Lower leg skin (tissue), 4 donors: Measurements from ENCODE around the gene SEMA3A. TPM values are rescaled to one million over a fixed set of nuclear protein-coding genes. Genes with fewer than 3 reads are reported as not detected.

Experiments used
- DNase-seq, 2 donors: peaks; one replicate each; pipeline ENCODE4 v3.0.0-alpha.2; 2019; ENCODE audit warnings: low spot score in 2 of 2
- H3K4me3 ChIP-seq: fragments of 200-600 bp; sonication (generic); 2 replicates; pipeline ENCODE4 v1.5.1; 2017; ENCODE audit warnings: mild to moderate bottlenecking, low read depth; ENCODE audit not compliant: poor library complexity, severe bottlenecking
- POLR2A ChIP-seq, 2 donors: fragments of 450-650 bp; IDR thresholded peaks; one replicate each; pipeline ENCODE4 v1.6.1; 2016 to 2017; ENCODE audit warnings: antibody characterized with exemption in 2 of 2, mild to moderate bottlenecking in 1 of 2, moderate library complexity in 1 of 2
- WGBS, 2 donors: methylation state at CpG; one replicate each; pipeline ENCODE4 v1.1.5; 2018; 5-methylcytosine and 5-hydroxymethylcytosine counted together
- intact Hi-C: fragments of 100-400 bp; cut with DNase I; formaldehyde crosslinking; loops from one replicate; pipeline ENCODE4 v1.15.0; 2023; ENCODE audit warnings: low total_unique reads
- total RNA-seq, 4 donors: library from RNA; depleted of rRNA; stranded (reverse); fragments of >200 nt; gene quantifications; one replicate each; pipeline ENCODE4 v1.1.0, GENCODE V29; 2016
- TF ChIP-seq, protein P1 (sequence below), 3 donors: fragments of 450-650 bp; IDR thresholded peaks; one replicate each; pipeline ENCODE4 v1.5.1; 2016; ENCODE audit warnings: antibody characterized with exemption in 3 of 3, mild to moderate bottlenecking in 3 of 3, moderate library complexity in 2 of 3

The SEMA3A gene
- total RNA-seq, 4 donors from 2014 or later: 0.19 to 1.6 (median 1.4) TPM

GRCh38 chr7:84123965-84124547 lies 70.5 kb downstream of the SEMA3A start:
- no peak for DNase-seq
- TF ChIP-seq, protein P1, sequence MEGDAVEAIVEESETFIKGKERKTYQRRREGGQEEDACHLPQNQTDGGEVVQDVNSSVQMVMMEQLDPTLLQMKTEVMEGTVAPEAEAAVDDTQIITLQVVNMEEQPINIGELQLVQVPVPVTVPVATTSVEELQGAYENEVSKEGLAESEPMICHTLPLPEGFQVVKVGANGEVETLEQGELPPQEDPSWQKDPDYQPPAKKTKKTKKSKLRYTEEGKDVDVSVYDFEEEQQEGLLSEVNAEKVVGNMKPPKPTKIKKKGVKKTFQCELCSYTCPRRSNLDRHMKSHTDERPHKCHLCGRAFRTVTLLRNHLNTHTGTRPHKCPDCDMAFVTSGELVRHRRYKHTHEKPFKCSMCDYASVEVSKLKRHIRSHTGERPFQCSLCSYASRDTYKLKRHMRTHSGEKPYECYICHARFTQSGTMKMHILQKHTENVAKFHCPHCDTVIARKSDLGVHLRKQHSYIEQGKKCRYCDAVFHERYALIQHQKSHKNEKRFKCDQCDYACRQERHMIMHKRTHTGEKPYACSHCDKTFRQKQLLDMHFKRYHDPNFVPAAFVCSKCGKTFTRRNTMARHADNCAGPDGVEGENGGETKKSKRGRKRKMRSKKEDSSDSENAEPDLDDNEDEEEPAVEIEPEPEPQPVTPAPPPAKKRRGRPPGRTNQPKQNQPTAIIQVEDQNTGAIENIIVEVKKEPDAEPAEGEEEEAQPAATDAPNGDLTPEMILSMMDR (IDR thresholded peaks at IDR 0.05): no peak
- no peak for TF ChIP-seq POLR2A (IDR thresholded peaks at IDR 0.05)
- intact Hi-C loops: no loop called here
- H3K4me3 ChIP-seq: no peak overlapping the region
- whole genome bisulfite sequencing, 2 donors: 49 to 50% methylated on average over 5 of the region's 5 CpGs

DNA sequence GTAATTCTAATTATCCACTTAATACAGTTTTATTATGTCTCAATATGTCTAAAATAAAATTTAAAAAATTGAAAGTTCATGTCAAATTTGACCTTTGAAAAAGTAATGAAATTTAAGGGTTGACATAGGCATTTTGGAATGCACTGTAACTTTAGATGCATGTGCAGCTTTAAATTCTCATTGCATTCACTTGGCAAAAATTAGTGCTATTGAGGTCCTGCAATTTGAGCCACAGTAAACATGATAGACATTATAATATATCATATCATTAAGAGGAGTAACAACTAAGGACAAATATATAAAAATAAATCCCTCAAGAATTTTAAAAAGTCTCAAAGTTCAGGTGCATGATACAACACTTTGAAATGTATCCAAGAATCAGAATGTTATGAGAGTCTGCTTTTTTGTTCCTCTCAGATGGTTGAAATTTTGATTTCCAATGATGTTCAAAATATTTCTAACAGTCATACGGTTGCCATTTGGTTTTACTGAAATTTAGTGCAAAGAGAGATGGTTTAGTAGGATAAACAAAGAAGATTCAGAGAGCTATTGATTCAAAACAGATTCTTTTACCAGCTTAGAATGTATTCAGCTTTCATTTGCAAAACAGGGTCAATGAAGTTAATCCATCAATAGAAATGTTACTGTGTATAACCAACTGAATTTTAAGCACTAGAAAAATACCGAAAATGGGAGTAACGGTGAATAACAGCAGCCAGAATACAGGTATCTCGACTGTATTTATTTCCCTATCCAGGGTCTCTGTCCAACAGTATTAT lies 71.8 kb downstream of the SEMA3A start:
- intact Hi-C loops: no loop called here
- no peak for TF ChIP-seq POLR2A (IDR thresholded peaks at IDR 0.05)
- TF ChIP-seq, protein P1 (IDR thresholded peaks at IDR 0.05): no peak
- no peak for DNase-seq
- WGBS, 2 donors: 78 to 86% methylated on average over 4 of the region's 4 CpGs
- H3K4me3 ChIP-seq: no peak overlapping the region

DNA sequence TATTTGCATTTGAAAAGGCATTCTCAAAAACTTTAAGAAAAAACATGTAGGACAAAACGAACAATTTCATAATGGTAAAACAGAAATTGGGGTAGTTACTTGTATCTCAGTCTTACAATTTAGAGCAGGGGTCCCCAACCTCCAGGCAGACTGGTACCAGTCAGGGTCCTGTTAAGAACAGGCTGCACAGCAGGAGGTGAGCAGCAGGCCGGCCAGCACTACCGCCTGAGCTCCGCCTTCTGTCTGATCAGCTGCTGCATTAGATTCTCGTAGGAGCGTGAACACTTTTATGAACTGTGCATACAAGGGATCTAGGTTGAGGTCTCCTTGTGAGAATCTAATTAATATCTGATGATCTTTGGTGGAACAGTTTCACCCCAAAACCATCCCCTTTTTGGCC lies 77.3 kb downstream of the SEMA3A start:
- no peak for TF ChIP-seq POLR2A (IDR thresholded peaks at IDR 0.05)
- TF ChIP-seq, protein P1 (IDR thresholded peaks at IDR 0.05): no peak
- H3K4me3 ChIP-seq: no peak overlapping the region
- intact Hi-C loops: no loop called here
- DNase-seq: no peak
- WGBS, 2 donors: 97 to 98% methylated on average over 6 of the region's 6 CpGs

- TF ChIP-seq, protein P1 (IDR thresholded peaks at IDR 0.05): no peak
- TF ChIP-seq POLR2A (IDR thresholded peaks at IDR 0.05): no peak
- 67 to 79% methylated on average over 9 of the region's 9 CpGs for WGBS, 2 donors
- DNase-seq: no peak
- intact Hi-C loops: no loop called here
- H3K4me3 ChIP-seq: no peak overlapping the region
These were observed 80.4 kb downstream of the SEMA3A start for GRCh38 chr7:84113906-84114850.

- 11 to 12% methylated on average over 2 of the region's 2 CpGs for WGBS, 2 donors
- DNase-seq: no peak
- TF ChIP-seq, protein P1 (IDR thresholded peaks at IDR 0.05): no peak
- no peak for TF ChIP-seq POLR2A (IDR thresholded peaks at IDR 0.05)
- no peak overlapping the region for H3K4me3 ChIP-seq
- intact Hi-C loops: no loop called here
These were observed 81.3 kb downstream of the SEMA3A start for GRCh38 chr7:84113286-84113685.
